NCI-H187 treated with DMSO at 0.1 percent for 48 hours (cell line): ENCODE results near the gene PRKN.

Source experiments
- DNase-seq: peaks from one replicate; lab custom pipeline; 2025; lab: John Stamatoyannopoulos, UW

The PRKN gene

DNA sequence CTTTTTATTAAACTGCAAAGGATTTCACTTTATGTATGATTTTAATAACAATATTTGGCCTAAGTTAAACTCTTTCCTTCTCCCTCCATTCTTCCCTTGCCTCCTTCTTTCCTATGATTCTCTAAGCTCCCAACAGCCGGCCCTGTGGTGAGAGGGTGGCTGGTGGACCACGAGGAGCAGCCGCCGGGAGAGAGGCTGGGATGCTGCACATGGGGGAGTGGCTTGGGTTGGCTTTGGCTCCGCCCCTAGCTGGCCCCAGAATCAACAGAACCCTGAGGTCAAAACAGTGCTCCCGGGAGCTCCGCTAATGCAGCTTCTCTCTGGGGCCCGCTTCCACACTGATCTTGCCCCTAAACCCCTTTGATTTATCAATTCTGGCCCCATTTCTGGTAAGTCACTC, 1063.9 kb downstream of the PRKN start:
- DNase-seq: no peak

DNA sequence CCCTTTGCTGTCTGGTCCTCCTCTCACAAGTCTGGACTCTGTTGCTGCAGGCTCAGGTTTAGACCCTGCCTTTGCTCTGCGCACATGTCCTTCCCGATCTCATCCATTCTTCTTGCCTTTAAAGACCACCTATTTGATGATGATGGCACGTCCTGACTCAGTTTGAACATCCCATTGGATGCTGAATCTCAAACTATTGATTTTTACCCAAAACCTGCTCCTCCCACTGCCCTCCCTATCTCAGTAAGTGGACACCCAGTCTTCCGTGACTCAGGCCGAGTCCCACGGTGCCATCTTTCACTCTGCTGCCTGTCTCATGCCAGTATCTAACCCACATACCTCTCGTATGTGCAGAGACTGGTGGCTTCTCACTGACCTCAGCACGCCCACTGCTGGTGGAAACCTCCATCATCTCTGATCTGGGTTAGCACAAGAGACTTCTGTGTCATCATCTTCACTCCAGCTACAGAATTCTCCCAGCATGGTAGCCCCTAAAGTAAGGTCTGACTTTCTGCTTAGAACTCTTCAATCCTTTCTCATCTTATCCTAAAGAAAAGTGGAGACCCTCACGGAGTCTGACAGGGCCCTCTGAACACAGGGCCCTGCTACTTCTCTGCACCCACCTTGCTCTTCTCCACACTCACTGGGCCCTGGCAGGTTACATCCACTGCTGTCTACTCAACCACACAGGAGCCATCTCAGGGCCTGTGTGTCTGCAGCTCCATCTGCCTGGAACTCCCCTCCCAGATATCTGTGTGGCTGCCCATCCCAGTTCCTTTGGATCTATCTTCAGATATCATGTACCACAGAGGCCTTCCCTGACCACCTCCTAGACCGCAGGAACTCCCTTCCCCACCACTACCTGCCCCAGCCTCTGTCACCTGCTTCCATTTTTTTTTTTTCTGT, 1066.6 kb downstream of the PRKN start:
- no peak for DNase-seq

- DNase-seq: no peak
These were observed 1069.4 kb downstream of the PRKN start for GRCh38 chr6:161658211-161658610.

GRCh38 chr6:161654209-161654608, 1073.4 kb downstream of the PRKN start:
- no peak for DNase-seq

GRCh38 chr6:161651949-161652348, 1075.6 kb downstream of the PRKN start:
- DNase-seq: no peak

DNA sequence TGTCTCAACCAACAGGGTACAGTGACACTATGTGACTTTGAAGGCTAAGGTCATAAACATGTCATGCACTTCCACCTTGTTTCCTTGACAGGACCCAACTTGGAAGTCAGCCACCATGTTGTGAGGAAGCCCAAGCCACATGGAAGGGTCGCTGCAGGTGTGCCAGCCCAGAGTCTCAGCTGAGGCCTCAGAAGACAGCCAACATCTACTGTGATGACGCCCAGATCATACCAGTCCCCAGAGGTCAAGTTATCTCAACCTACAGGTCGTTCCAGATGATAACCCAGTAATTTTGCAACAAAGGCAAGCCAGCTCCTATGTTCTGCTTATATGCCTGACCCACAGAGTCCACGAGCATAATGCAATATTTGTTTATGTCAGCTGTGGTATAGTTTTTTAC, 1077.7 kb downstream of the PRKN start:
- DNase-seq: no peak

DNA sequence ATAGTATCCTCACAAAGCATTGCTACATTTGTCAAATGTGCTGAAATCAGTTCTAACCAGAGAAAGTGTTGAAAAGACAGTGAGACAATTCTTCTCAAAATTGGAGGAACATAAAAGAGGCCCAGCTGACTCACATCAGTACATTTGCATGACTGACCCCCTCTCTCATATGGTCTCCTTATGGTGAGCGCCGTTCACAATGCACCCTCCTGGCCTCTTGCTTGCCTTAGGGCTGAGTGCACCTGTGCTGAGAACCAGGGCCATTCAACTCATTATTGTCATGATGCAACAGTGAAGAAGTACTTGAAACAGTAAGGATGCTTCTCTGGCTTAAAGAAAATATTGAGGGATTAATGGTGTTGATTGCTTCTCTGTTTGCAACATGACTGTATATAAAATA, 1078.5 kb downstream of the PRKN start:
- DNase-seq: no peak

GRCh38 chr6:161647234-161647633, 1080.3 kb downstream of the PRKN start:
- DNase-seq: no peak

DNA sequence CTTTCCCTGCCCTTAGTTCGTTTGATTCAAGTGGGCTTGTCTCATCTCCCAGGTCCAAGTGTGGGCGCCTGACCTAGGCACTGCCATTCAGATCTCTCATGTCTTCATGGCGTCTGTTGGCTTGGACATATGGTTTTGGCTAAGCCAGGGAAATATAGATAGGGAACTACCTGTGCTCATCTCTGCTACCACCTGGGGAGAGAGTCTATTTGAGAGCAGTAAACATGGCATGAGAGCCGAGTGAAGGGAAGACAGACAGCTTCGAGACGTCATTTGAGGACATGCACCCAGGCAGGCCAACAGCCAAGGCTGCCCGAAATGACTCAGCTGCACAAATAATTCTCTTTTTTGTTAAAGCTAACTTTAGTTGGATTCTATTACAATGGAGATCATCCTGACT, 1083.0 kb downstream of the PRKN start:
- DNase-seq: no peak

DNA sequence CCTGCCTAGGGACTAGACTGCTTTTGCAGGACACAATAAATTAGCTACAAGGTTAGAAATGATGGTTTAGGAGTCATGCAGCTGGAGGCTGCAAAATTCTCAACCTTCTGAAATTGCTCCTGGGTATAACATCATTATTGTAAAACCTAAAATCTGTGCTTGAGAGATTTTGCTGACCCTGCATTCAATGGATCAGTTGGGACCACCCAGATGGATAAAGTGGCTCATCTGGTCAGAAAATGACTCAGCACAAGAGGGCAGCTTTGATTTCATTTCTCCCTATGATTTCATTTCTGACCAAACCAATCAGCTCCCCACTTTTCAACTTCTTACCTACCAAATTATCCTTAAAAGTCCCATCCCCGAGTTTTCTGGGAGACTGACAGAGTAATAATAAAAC, 1086.4 kb downstream of the PRKN start:
- DNase-seq: no peak

GRCh38 chr6:161639772-161640171, 1087.8 kb downstream of the PRKN start:
- DNase-seq: no peak

- DNase-seq: no peak
These were observed 1089.9 kb downstream of the PRKN start for GRCh38 chr6:161637658-161638057.

DNA sequence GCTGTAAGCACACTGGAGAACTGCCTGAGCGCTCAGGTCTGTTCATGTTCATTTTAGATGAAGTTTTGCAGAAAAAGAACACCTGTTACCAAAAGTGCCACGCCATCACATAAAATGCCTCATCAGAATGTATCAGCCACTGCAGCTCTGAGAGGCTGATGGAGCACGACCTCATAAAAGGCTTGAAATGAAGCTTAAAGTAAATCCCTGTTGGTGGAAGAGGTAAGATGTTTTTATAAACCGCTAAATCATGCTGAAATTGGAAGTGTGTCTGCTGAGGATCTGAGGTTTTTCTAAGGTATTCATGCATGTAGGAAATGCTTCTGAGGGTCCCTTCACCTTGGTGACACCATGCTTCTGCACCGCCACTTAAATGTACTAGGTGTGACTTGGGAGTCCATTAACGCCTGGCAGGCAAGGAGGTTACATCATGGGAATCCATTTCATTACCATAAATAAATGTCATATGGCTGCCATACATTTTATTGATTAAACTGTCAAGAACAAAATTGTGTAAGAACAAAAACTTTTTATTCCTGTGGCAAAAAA, 1090.6 kb downstream of the PRKN start:
- DNase-seq: no peak

- DNase-seq: no peak
These were observed 1091.6 kb downstream of the PRKN start for GRCh38 chr6:161635975-161636374.

GRCh38 chr6:161634916-161635315, 1092.7 kb downstream of the PRKN start:
- no peak for DNase-seq

DNA sequence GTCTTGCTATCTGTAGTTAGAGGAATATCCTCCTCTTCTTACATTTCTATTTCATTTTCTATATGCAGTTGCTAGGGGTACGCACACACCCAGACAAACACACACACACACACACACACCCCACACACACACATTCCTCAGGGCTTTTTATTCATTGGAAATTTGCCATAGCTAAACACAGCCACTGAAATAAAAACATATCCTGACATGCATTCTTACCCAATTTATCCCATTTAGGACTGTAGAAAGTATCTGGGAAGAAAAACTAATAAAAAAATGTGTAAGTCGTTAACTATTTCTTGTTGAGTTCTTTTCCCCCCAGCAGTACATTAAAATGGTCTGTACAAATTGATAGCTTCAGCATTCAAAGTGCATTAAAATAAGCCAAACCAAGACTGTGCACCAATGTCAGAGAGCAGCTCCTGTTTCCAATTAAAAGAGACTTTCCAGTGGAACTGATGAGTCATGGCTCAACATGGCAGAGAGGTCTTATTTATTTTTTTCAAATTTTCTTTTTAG, 1095.8 kb downstream of the PRKN start:
- no peak for DNase-seq

DNA sequence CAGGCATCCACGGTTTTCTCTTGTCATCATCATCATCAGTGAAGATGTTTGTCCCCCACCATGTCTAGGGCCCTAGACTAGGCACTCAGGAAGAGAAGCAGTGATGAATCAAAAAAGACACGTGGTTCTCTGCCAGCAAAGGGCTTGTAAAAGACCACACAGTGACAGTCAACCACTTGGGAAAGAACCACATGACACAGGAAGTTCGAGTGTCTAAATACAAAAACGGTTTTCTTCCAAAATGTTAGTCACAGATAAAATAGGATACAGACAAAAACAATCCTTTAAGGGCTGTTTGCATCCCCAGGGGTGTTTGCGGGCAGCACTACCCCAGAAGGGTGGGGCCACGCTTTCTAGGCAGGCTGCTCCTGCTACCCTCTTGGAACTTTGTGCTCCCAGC, 1096.9 kb downstream of the PRKN start:
- no peak for DNase-seq

DNA sequence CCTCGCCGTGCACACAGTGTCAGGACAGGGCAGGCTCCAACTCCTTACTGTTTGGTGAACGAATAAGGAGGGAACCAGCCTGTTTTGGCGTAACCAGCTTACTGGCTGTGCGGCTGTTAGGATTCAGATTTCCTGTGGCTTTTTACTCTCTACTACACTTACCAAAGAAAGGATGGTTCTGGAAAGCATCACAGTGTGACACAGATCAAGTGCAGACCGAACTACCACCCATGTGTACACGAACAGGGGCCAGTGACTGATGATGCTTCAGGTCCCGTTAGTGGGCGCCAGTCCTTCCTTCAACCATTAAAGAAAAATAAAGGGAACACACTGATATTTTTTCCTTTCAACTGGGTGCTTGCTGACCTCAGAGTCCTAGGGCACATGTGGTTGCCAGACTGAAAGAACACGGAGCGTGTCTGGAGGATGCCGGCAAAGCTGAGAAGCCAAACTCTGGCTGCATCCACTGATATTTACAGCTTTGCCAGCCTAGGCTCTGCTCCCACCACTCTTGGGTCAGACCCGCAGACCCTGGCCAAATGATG, 1101.4 kb downstream of the PRKN start:
- no peak for DNase-seq

- no peak for DNase-seq
These were observed 1103.5 kb downstream of the PRKN start for GRCh38 chr6:161624111-161624510.

DNA sequence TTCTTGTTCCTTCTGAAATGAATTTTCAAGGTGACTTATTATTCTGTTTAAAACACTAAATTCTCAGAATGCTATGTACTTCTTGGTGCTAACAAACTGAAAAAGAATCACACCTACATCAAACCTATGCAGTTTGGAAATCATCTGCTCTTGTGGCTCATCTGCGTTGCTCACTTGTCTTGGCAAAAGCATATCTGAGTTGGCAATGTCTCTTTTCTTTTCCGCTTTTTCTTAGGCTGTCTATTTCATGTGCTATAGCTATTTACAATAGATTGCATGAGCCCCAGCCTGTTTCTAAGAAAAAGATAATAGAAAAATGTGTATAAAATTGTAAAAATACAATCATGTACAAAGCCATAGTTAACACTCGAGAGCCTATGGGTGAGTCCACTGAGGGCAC, 1104.8 kb downstream of the PRKN start:
- no peak for DNase-seq

GRCh38 chr6:161618831-161619454, 1108.6 kb downstream of the PRKN start:
- DNase-seq: no peak

GRCh38 chr6:161613711-161614110, 1113.9 kb downstream of the PRKN start:
- DNase-seq: no peak

DNA sequence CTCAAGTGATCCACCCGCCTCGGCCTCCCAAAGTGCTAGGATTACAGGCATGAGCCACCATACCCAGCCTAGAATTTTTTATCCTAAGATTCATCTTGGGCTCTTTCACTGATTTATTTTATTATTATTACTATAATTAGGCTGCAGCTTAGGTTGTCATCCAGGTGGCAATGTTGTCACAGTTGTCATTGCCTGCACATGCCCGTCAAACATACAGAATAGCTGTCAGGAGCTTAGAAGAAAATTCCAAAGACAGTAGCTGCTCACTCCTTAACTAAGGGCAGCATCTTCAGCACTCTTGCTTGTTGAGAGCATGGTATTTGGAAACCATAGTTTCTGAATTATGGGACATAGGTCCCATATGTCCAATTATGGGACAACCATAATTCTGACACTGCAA, 1118.8 kb downstream of the PRKN start:
- no peak for DNase-seq
